Neural cell (in vitro differentiated cells): ENCODE results near the gene LINC01488.

Source experiments
- EP300 ChIP-seq: fragments of 450-650 bp; conservative IDR thresholded peaks from 2 replicates; pipeline ENCODE4 v1.6.1; 2014; ENCODE audit warnings: antibody characterized with exemption, mild to moderate bottlenecking, moderate library complexity; ENCODE audit not compliant: poor library complexity, severe bottlenecking
- EZH2 ChIP-seq: fragments of 200-600, 300-800 bp; shearing (Covaris generic), sonication (generic); IDR thresholded peaks from 2 replicates; pipeline ENCODE4 v1.6.1; 2014; ENCODE audit warnings: antibody characterized with exemption, low read length, borderline replicate concordance, mild to moderate bottlenecking; ENCODE audit not compliant: insufficient read depth, poor library complexity, severe bottlenecking
- MXI1 ChIP-seq: fragments of 450-650 bp; conservative IDR thresholded peaks from 2 replicates; pipeline ENCODE4 v1.6.1; 2014; ENCODE audit warnings: antibody characterized with exemption, mild to moderate bottlenecking; ENCODE audit not compliant: poor library complexity, severe bottlenecking
- POLR2AphosphoS5 ChIP-seq: IDR thresholded peaks from 2 replicates; pipeline ENCODE4 v1.6.1; 2012
- RAD21 ChIP-seq: fragments of 450-650 bp; conservative IDR thresholded peaks from 2 replicates; pipeline ENCODE4 v1.6.1; 2014; ENCODE audit warnings: antibody characterized with exemption, mild to moderate bottlenecking, moderate library complexity
- TAF1 ChIP-seq: IDR thresholded peaks from 2 replicates; pipeline ENCODE4 v1.6.1; 2012; ENCODE audit warnings: low read depth
- TF ChIP-seq, protein P1 (sequence below): fragments of 450-650 bp; IDR thresholded peaks from 2 replicates; pipeline ENCODE4 v1.5.1; 2014; ENCODE audit warnings: antibody characterized with exemption, mild to moderate bottlenecking, moderate library complexity; ENCODE audit not compliant: poor library complexity, severe bottlenecking

DNA sequence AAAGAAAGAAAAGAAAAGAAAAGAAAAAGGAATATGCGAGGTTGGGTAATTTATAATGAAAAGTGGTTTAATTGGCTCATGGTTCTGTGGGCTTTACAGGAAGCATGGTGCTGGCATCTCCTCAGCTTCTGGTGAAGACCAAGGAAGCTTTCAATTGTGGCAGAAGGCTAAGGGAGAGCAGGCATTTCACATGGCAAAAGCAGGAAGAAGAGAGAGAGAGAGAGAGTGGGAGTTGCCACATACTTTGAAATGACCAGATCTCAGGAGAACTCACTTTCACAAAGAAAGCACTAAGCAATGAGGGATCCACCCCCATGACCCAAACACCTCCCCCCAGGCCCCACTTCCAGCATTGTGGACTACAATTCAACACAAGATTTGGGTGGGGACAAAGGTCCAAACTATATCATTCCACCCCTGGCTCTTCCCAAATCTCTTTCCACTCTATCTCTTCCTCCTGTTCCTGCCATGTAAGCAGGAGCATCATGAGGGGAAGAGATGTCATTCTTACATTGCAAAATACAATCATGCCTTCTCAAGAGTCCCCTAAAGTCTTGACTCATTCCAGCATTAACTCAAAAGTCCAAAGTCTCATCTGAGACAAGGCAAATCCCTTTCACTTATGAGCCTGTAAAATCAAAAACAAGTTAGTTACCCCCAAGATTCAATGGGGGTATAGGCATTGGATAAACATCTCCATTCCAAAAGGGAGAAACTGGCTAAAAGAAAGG, 38.9 kb downstream of the LINC01488 start:
- TF ChIP-seq TAF1 (no peak), EZH2 (no peak), RAD21 (no peak), POLR2AphosphoS5 (no peak), EP300 (no peak), MXI1 (no peak)
- TF ChIP-seq, protein P1, sequence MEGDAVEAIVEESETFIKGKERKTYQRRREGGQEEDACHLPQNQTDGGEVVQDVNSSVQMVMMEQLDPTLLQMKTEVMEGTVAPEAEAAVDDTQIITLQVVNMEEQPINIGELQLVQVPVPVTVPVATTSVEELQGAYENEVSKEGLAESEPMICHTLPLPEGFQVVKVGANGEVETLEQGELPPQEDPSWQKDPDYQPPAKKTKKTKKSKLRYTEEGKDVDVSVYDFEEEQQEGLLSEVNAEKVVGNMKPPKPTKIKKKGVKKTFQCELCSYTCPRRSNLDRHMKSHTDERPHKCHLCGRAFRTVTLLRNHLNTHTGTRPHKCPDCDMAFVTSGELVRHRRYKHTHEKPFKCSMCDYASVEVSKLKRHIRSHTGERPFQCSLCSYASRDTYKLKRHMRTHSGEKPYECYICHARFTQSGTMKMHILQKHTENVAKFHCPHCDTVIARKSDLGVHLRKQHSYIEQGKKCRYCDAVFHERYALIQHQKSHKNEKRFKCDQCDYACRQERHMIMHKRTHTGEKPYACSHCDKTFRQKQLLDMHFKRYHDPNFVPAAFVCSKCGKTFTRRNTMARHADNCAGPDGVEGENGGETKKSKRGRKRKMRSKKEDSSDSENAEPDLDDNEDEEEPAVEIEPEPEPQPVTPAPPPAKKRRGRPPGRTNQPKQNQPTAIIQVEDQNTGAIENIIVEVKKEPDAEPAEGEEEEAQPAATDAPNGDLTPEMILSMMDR: no peak
